Measurements from ENCODE around the gene GSTA5.

- TF ChIP-seq POLR2AphosphoS5 (IDR thresholded peaks at IDR 0.05; ENCODE audit: low read depth, low read length) (no peak), SIN3A (IDR thresholded peaks at IDR 0.05; ENCODE audit: borderline replicate concordance, insufficient read depth, low read length) (no peak)
These were observed 54.2 kb downstream of the GSTA5 start for GRCh38 chr6:52786249-52786956.

All from PFSK-1 (cell line).